Rectal smooth muscle tissue (tissue), 1 donor: ENCODE data around the gene WNT7A.

Experiments
- H3K27ac ChIP-seq: one replicate; pipeline ENCODE4 v1.7.0; 2013; ENCODE audit warnings: low read depth, low read length, inconsistent platforms
- H3K27me3 ChIP-seq: one replicate; pipeline ENCODE4 v1.7.0; 2013; ENCODE audit warnings: low read length; ENCODE audit not compliant: control insufficient read depth, insufficient read depth
- H3K36me3 ChIP-seq: one replicate; pipeline ENCODE4 v1.7.0; 2013; ENCODE audit warnings: low read length; ENCODE audit not compliant: control insufficient read depth, insufficient read depth
- H3K4me1 ChIP-seq: one replicate; pipeline ENCODE4 v1.7.0; 2013; ENCODE audit warnings: low read length; ENCODE audit not compliant: control insufficient read depth, insufficient read depth
- H3K4me3 ChIP-seq: one replicate; pipeline ENCODE4 v1.7.0; 2013; ENCODE audit warnings: low read length
- H3K9ac ChIP-seq: one replicate; pipeline ENCODE4 v1.7.0; 2013; ENCODE audit warnings: low read length

WNT7A gene

GRCh38 chr3:13892304-13892703 lies 12.4 kb upstream of the WNT7A start:
- H3K9ac ChIP-seq = no peak overlapping the region
- H3K36me3 ChIP-seq = no peaks in the 10 kb centered on the region
- no peaks in the 10 kb centered on the region for H3K27me3 ChIP-seq
- no peak overlapping the region for H3K27ac ChIP-seq
- no peaks in the 10 kb centered on the region for H3K4me1 ChIP-seq
- H3K4me3 ChIP-seq = no peak overlapping the region

- Histone ChIP-seq H3K36me3 (no peaks in the 10 kb centered on the region), H3K4me3 (no peak overlapping the region), H3K27ac (no peak overlapping the region)
These were observed 11.7 kb upstream of the WNT7A start for GRCh38 chr3:13891492-13892073.

DNA sequence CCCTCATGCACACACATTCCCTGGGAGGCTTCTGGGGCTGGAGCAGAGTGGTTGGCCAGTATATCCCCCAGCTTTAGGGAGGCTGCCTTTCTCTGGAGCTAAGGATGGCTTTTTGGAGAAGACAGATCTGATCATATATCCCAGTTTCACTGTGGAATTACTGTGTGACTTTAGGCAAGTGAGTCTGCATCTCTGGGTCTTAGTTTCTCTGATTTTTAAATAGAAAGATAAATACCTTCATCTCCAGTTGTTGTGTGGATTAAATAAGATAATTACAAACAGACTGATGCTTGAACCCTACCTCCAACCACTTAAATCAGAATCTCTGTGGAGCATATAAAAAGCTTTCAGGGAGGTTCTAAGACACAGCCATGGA lies 11.1 kb upstream of the WNT7A start:
- no peak overlapping the region for H3K4me3 ChIP-seq
- no peaks in the 10 kb centered on the region for H3K36me3 ChIP-seq
- no peak overlapping the region for H3K27ac ChIP-seq
- no peak overlapping the region for H3K9ac ChIP-seq
- no peaks in the 10 kb centered on the region for H3K27me3 ChIP-seq
- H3K4me1 ChIP-seq = no peaks in the 10 kb centered on the region

More at GRCh38 chr3:13891492-13892073, 11.7 kb upstream of the WNT7A start:
- Histone ChIP-seq H3K27me3 (no peaks in the 10 kb centered on the region), H3K9ac (no peak overlapping the region), H3K4me1 (no peaks in the 10 kb centered on the region)

GRCh38 chr3:13890377-13891016 lies 10.6 kb upstream of the WNT7A start:
- Histone ChIP-seq H3K27ac (no peak overlapping the region), H3K4me1 (no peaks in the 10 kb centered on the region), H3K9ac (no peak overlapping the region), H3K27me3 (no peaks in the 10 kb centered on the region), H3K4me3 (no peak overlapping the region), H3K36me3 (no peaks in the 10 kb centered on the region)

DNA sequence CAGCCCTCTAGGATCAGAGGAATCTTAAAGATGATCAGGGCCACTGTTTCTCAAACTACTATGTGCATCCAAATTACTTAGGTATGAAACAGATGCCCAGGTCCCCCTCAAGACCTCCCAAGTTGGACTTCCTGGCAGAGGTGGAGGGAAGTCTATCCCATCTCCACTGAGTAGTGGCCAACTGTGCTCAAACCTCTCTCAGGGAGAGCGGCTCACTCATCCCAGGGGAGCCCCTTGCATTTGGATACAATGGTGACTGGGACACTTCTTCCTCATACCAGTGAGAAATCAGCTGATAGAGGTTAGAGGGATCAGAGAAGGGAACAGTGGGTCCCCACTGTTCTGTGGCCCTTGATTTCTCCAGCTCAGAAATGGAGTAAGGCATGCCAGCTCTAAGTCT lies 8.7 kb upstream of the WNT7A start:
- no peaks in the 10 kb centered on the region for H3K27me3 ChIP-seq
- no peak overlapping the region for H3K9ac ChIP-seq
- H3K27ac ChIP-seq = no peak overlapping the region
- H3K4me3 ChIP-seq = no peak overlapping the region
- no peaks in the 10 kb centered on the region for H3K36me3 ChIP-seq
- no peaks in the 10 kb centered on the region for H3K4me1 ChIP-seq

- Histone ChIP-seq H3K27me3 (peaks cover 2% of the 10 kb centered on the region), H3K9ac (no peak overlapping the region), H3K4me1 (no peaks in the 10 kb centered on the region), H3K4me3 (no peak overlapping the region), H3K27ac (no peak overlapping the region), H3K36me3 (no peaks in the 10 kb centered on the region)
These were observed 7.8 kb upstream of the WNT7A start for GRCh38 chr3:13887495-13888300.

DNA sequence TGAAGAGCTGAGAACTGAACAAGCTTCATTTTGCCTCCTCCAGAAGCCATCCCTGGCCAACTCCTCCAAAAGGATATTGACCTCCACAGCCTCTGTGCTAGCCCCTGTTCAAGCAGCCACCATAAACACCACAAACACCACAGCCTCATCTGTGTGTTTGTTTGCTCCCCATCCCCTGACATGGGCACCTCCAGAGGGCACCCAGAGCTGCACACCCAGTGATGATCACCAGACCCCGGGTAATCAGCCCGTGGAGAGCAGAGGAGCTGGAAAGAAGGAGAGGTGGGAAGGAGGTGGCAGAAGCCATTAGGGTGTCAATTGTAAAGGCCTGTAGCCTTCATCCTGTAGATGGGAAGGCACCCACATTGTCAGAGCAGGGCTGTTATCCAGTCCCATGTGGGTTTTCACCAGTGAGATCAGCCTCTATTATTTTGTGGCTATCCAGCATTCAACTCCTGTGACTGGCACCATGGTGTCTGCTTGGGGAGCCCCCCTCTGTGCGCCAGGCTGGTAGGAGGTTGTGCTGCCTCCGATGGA lies 6.8 kb upstream of the WNT7A start:
- no peaks in the 10 kb centered on the region for H3K36me3 ChIP-seq
- no peak overlapping the region for H3K4me3 ChIP-seq
- no peaks in the 10 kb centered on the region for H3K4me1 ChIP-seq
- peaks cover 6% of the 10 kb centered on the region for H3K27me3 ChIP-seq
- no peak overlapping the region for H3K27ac ChIP-seq
- no peak overlapping the region for H3K9ac ChIP-seq

- Histone ChIP-seq H3K36me3 (no peaks in the 10 kb centered on the region), H3K4me3 (no peak overlapping the region), H3K27me3 (peaks cover 8% of the 10 kb centered on the region), H3K27ac (no peak overlapping the region), H3K9ac (no peak overlapping the region), H3K4me1 (no peaks in the 10 kb centered on the region)
These were observed 5.8 kb upstream of the WNT7A start for GRCh38 chr3:13885704-13886010.

DNA sequence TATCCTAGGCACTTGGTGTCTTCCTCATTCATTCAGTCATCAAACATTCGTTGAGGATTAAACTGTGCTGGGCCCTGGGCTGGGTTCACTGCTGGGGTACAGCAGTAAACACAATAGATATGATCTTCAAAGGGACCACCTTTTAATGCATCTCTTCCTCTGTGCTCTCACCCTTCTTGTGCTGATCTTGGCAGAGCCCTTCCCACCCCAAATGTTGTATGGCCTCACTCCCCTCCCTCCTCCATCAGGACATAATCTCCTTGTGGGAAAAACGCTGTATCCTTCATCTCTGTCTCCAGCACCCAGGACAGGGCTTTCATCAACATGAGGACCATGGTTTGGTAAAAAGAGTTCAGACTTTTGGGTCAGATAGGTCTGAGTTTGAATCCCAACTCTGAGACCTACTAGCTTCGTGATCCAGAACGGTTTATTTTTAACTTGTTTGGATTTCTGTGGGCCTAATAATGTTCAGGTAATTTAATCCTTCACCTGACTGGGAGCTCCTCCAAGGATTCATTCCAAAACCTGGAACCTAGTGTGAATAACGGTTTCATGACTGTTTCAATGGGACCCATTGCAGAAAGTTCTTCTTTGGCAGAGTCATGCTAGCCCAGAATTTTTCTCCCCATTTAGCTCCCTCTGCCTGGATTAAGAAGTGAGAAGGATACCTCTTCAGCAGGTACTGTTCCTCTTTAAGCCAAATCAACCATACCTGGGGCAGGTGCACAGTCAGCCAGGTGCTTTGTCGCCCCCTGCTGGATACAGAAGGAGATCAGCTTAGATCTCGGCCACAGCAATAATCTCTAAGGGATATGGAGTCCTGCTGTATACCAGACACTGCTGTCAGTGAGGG lies 5.2 kb upstream of the WNT7A start:
- Histone ChIP-seq H3K4me3 (no peak overlapping the region), H3K9ac (no peak overlapping the region), H3K4me1 (no peaks in the 10 kb centered on the region), H3K36me3 (no peaks in the 10 kb centered on the region), H3K27me3 (peaks cover 12% of the 10 kb centered on the region), H3K27ac (no peak overlapping the region)

GRCh38 chr3:13883681-13884080 lies 3.8 kb upstream of the WNT7A start:
- no peak overlapping the region for H3K27ac ChIP-seq
- peaks cover 18% of the 10 kb centered on the region for H3K27me3 ChIP-seq
- H3K4me1 ChIP-seq = no peaks in the 10 kb centered on the region
- H3K4me3 ChIP-seq = no peak overlapping the region
- H3K36me3 ChIP-seq = no peaks in the 10 kb centered on the region
- H3K9ac ChIP-seq = no peak overlapping the region

- Histone ChIP-seq H3K4me3 (no peak overlapping the region), H3K4me1 (no peaks in the 10 kb centered on the region), H3K27ac (no peak overlapping the region), H3K27me3 (peaks cover 23% of the 10 kb centered on the region), H3K9ac (no peak overlapping the region), H3K36me3 (no peaks in the 10 kb centered on the region)
These were observed 3.0 kb upstream of the WNT7A start for GRCh38 chr3:13882876-13883275.
